Hepatocyte (in vitro differentiated cells): ENCODE measurements around the gene ASB2. TPM values are rescaled to one million over a fixed set of nuclear protein-coding genes. Genes with fewer than 3 reads are reported as not detected.

ENCODE experiments used
- DNase-seq: peaks from one replicate; pipeline ENCODE4 v3.0.0-alpha.2; 2016; ENCODE audit warnings: low spot score
- H2AFZ ChIP-seq: fragments of 200-600 bp; sonication (generic); 2 replicates; pipeline ENCODE4 v1.6.0; 2016; ENCODE audit warnings: antibody characterized with exemption, mild to moderate bottlenecking
- H3K27ac ChIP-seq: fragments of 200-600 bp; sonication (generic); 2 replicates; pipeline ENCODE4 v1.5.1; 2016; ENCODE audit warnings: mild to moderate bottlenecking
- H3K27me3 ChIP-seq: fragments of 200-600 bp; sonication (generic); 2 replicates; pipeline ENCODE4 v1.6.1; 2016
- H3K36me3 ChIP-seq: fragments of 200-600 bp; sonication (generic); replicated peaks from 2 replicates; pipeline ENCODE4 v1.5.1; 2016; ENCODE audit warnings: low read depth; ENCODE audit not compliant: insufficient read depth
- H3K4me1 ChIP-seq: fragments of 200-600 bp; sonication (generic); 2 replicates; pipeline ENCODE4 v1.5.1; 2016; ENCODE audit warnings: mild to moderate bottlenecking, moderate library complexity; ENCODE audit not compliant: insufficient read depth
- H3K4me2 ChIP-seq: fragments of 200-600 bp; sonication (generic); 2 replicates; pipeline ENCODE4 v1.6.0; 2016
- H3K4me3 ChIP-seq: fragments of 200-600 bp; sonication (generic); 2 replicates; pipeline ENCODE4 v1.5.1; 2016; ENCODE audit warnings: mild to moderate bottlenecking
- H3K79me2 ChIP-seq: fragments of 200-600 bp; sonication (generic); 2 replicates; pipeline ENCODE4 v1.6.0; 2017; ENCODE audit warnings: mild to moderate bottlenecking
- H3K9me2 ChIP-seq: fragments of 200-600 bp; sonication (generic); replicated peaks from 2 replicates; pipeline ENCODE4 v1.6.0; 2017; ENCODE audit warnings: mild to moderate bottlenecking; ENCODE audit not compliant: insufficient read depth
- H3K9me3 ChIP-seq: fragments of 200-600 bp; sonication (generic); 2 replicates; pipeline ENCODE4 v1.5.1; 2016; ENCODE audit warnings: low read depth, mild to moderate bottlenecking
- H4K20me1 ChIP-seq: fragments of 200-600 bp; sonication (generic); 2 replicates; pipeline ENCODE4 v1.6.0; 2016; ENCODE audit warnings: mild to moderate bottlenecking; ENCODE audit not compliant: insufficient read depth, poor library complexity, severe bottlenecking
- CTCF ChIP-seq: fragments of 200-600 bp; sonication (generic); IDR thresholded peaks from 2 replicates; pipeline ENCODE4 v1.5.1; 2016; ENCODE audit warnings: antibody characterized with exemption, mild to moderate bottlenecking; ENCODE audit not compliant: poor library complexity
- EZH2 ChIP-seq: fragments of 200-600 bp; sonication (generic); IDR thresholded peaks from 2 replicates; pipeline ENCODE4 v1.6.1; 2016; ENCODE audit warnings: antibody characterized with exemption, mild to moderate bottlenecking, borderline replicate concordance
- EZH2phosphoT487 ChIP-seq: fragments of 200-600 bp; sonication (generic); IDR thresholded peaks from one replicate; pipeline ENCODE4 v1.6.1; 2018; ENCODE audit warnings: antibody characterized with exemption, mild to moderate bottlenecking, low read depth, moderate library complexity; ENCODE audit not compliant: unreplicated experiment, severe bottlenecking
- WGBS: methylation state at CpG from one replicate; pipeline ENCODE4 v1.1.6; 2016; ENCODE audit warnings: low lambda C conversion rate; ENCODE audit errors: missing lambda C conversion rate; 5-methylcytosine and 5-hydroxymethylcytosine counted together
- polyA plus RNA-seq: library from polyadenylated mRNA; unstranded; fragments of >200 nt; fragmentation: Nextera tagmentation; extraction: Ambion mirVana; gene quantifications from 2 replicates; pipeline ENCODE4 v1.2.1, GENCODE V29; 2016
- total RNA-seq: library from RNA; depleted of rRNA; stranded (reverse); fragments of >200 nt; gene quantifications from 2 replicates; pipeline ENCODE4 v1.2.3, GENCODE V29; 2014

ASB2 gene
- total and polyA plus RNA-seq, 2 experiments from 2014 or later, result 0.27 to 0.53 TPM

- WGBS, result 100% methylated on average over 16 of the region's 16 CpGs
- peaks cover 19% of the 10 kb centered on the region for H3K4me1 ChIP-seq
- no peaks in the 10 kb centered on the region for H3K9me2 ChIP-seq
- H3K4me3 ChIP-seq, result no peak overlapping the region
- no peaks in the 10 kb centered on the region for H4K20me1 ChIP-seq
- TF ChIP-seq CTCF (no peak), EZH2phosphoT487 (no peak), EZH2 (no peak)
- H3K4me2 ChIP-seq, result no peak overlapping the region
- H3K36me3 ChIP-seq, result no peaks in the 10 kb centered on the region
- peak overlapping the region; percentile 90 for H3K27ac ChIP-seq
- H3K9me3 ChIP-seq, result no peaks in the 10 kb centered on the region
- no peak overlapping the region for H2AFZ ChIP-seq
- H3K27me3 ChIP-seq, result no peaks in the 10 kb centered on the region
- H3K79me2 ChIP-seq, result no peaks in the 10 kb centered on the region
- no peak for DNase-seq
Observed at GRCh38 chr14:93957751-93958566, 18.4 kb downstream of the ASB2 start.

GRCh38 chr14:93957333-93957710 is 19.0 kb downstream of the ASB2 start:
- H2AFZ ChIP-seq, result no peak overlapping the region
- DNase-seq, result no peak
- H3K27ac ChIP-seq, result no peak overlapping the region
- no peaks in the 10 kb centered on the region for H3K9me3 ChIP-seq
- H3K79me2 ChIP-seq, result no peaks in the 10 kb centered on the region
- no peaks in the 10 kb centered on the region for H3K36me3 ChIP-seq
- no peaks in the 10 kb centered on the region for H3K9me2 ChIP-seq
- no peak for TF ChIP-seq CTCF
- no peak for TF ChIP-seq EZH2phosphoT487
- TF ChIP-seq EZH2, result no peak
- no peaks in the 10 kb centered on the region for H4K20me1 ChIP-seq
- WGBS, result 92% methylated on average over 7 of the region's 7 CpGs
- H3K4me2 ChIP-seq, result no peak overlapping the region
- H3K4me1 ChIP-seq, result peaks cover 19% of the 10 kb centered on the region
- no peak overlapping the region for H3K4me3 ChIP-seq
- no peaks in the 10 kb centered on the region for H3K27me3 ChIP-seq

DNA sequence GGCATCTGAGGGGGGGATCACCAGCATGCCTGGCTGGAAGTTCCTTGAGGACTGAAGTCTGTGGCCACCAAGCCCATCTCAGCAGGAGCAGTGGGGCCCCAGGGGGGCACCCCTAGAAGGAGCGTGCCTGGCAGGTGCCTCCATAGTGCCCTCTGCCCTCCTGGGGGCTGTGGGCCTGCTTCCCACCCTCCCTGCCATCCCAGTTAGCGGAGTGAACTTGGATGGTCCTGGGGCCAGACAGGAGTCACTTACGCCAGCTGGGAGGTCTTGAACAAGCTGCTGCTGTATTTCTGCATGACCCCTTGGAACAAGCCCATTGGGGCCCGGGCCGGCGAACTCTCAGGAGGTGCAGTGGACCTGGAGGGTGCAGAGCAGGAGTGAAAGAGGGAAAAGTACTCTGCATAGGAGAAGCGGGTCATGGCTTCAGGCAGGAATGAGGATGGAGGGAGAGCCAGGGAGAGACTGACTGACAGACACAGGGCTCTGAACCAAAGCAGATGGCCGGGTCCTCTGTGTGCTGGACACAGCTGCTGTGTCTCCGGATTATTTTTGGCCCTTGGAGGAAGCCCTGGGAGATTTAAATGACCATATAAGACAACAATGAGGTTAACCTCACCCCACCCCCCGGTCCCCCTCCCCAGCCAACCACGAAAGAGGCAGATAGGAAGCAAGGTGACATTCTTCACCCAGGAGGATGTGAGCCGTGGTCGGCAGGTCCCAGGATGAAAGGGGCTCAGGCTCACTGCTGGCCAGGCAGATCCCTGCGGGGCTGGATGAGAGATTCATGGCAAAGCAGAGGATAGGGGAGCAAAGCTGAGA is 19.6 kb downstream of the ASB2 start:
- Histone ChIP-seq H2AFZ (no peak overlapping the region), H3K79me2 (no peaks in the 10 kb centered on the region), H3K27me3 (no peaks in the 10 kb centered on the region), H3K4me2 (no peak overlapping the region), H3K9me3 (no peaks in the 10 kb centered on the region), H3K27ac (no peak overlapping the region), H3K4me3 (no peak overlapping the region), H3K4me1 (peaks cover 19% of the 10 kb centered on the region), H4K20me1 (no peaks in the 10 kb centered on the region), H3K36me3 (no peaks in the 10 kb centered on the region), H3K9me2 (no peaks in the 10 kb centered on the region)
- TF ChIP-seq CTCF (no peak), EZH2 (no peak), EZH2phosphoT487 (no peak)
- DNase-seq, result no peak
- WGBS, result 78% methylated on average over 14 of the region's 14 CpGs
